ENCODE results near the gene NDOR1.

NDOR1 gene

DNA sequence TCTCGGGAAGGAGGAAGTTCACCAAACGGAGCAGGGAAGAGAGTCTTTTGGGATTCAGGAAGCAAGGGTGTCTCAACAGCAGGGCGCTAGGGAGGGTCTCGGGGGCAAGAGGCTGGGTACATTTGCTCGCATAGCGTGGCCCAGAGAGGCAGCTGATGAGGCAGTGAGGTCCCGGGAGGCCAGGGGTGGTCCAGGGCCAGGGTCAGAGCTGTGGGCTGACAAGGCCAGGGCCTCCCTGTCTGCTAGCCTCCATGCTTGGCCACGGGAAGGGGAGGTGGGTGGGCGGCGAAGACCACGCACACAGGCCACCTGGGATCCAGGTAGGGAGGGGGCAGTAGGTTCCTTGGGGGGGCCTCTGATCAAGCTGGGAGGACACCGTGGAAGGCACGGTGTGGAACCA lies 6.0 kb downstream of the NDOR1 start:
- TF ChIP-seq EZH2phosphoT487 (IDR thresholded peaks at IDR 0.05; ENCODE audit: borderline replicate concordance) (no peak), CTCF (conservative IDR thresholded peaks at IDR 0.05; ENCODE audit: low read length) (no peak)
- Histone ChIP-seq H3K4me3 (ENCODE audit: low read length, poor library complexity, severe bottlenecking) (no peak overlapping the region), H3K79me2 (ENCODE audit: insufficient read depth, low read length) (peaks cover 15% of the 10 kb centered on the region), H3K4me1 (ENCODE audit: insufficient read depth, low read length, poor library complexity, severe bottlenecking) (peaks cover 11% of the 10 kb centered on the region), H3K4me2 (ENCODE audit: low read depth, low read length, poor library complexity, severe bottlenecking) (no peak overlapping the region), H3K27me3 (ENCODE audit: insufficient read depth, low read length, poor library complexity, severe bottlenecking) (no peaks in the 10 kb centered on the region), H3K9me3 (ENCODE audit: insufficient read depth, low read depth, low read length) (no peaks in the 10 kb centered on the region), H3K9ac (ENCODE audit: low read depth, low read length, poor library complexity, severe bottlenecking) (no peak overlapping the region), H3K36me3 (ENCODE audit: insufficient read depth, low read length) (no peaks in the 10 kb centered on the region), H3K9me2 (replicated peaks; ENCODE audit: low read depth, low read length) (no peaks in the 10 kb centered on the region), H3F3A (ENCODE audit: low read depth) (no peaks in the 10 kb centered on the region), H4K20me1 (ENCODE audit: insufficient read depth, low read length, poor library complexity, severe bottlenecking) (peaks cover 5% of the 10 kb centered on the region), H2AFZ (ENCODE audit: low read length) (no peak overlapping the region)

DNA sequence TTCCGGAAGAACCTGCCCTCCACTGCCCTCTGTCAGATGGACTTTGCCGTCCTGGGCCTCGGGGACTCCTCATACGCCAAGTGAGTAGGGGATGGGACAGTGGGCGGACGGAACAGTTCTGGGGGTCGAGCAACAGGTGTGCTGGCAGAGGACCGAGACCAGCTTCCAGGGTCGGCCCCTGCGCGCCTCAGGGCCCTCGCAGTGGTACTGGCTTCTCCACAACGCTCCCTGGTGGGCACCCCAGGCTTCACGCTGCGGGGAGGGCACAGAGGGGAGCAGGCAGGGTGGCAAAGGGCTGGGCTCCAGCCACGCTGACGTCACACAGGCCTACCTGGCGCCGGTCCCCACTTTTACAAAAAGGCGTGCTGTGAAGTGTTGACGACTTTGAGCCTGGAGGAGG lies 7.0 kb downstream of the NDOR1 start:
- H3K9me3 ChIP-seq (ENCODE audit: insufficient read depth, low read depth, low read length): no peaks in the 10 kb centered on the region
- no peaks in the 10 kb centered on the region for H3F3A ChIP-seq (ENCODE audit: low read depth)
- peaks cover 5% of the 10 kb centered on the region; the same call in 1 of the 2 replicates for H3K79me2 ChIP-seq (ENCODE audit: insufficient read depth, low read length)
- H3K27me3 ChIP-seq (ENCODE audit: insufficient read depth, low read length, poor library complexity, severe bottlenecking): no peaks in the 10 kb centered on the region
- H2AFZ ChIP-seq (ENCODE audit: low read length): no peak overlapping the region
- no peak overlapping the region for H3K9ac ChIP-seq (ENCODE audit: low read depth, low read length, poor library complexity, severe bottlenecking)
- no peak overlapping the region for H3K4me3 ChIP-seq (ENCODE audit: low read length, poor library complexity, severe bottlenecking)
- no peak overlapping the region for H3K4me2 ChIP-seq (ENCODE audit: low read depth, low read length, poor library complexity, severe bottlenecking)
- peaks cover 1% of the 10 kb centered on the region for H3K4me1 ChIP-seq (ENCODE audit: insufficient read depth, low read length, poor library complexity, severe bottlenecking)
- no peaks in the 10 kb centered on the region for H4K20me1 ChIP-seq (ENCODE audit: insufficient read depth, low read length, poor library complexity, severe bottlenecking)
- H3K9me2 ChIP-seq (replicated peaks; ENCODE audit: low read depth, low read length): no peaks in the 10 kb centered on the region
- no peak; the same call in 1 of the 2 replicates for TF ChIP-seq CTCF (conservative IDR thresholded peaks at IDR 0.05; ENCODE audit: low read length)
- no peak for TF ChIP-seq EZH2phosphoT487 (IDR thresholded peaks at IDR 0.05; ENCODE audit: borderline replicate concordance)
- no peaks in the 10 kb centered on the region for H3K36me3 ChIP-seq (ENCODE audit: insufficient read depth, low read length)

DNA sequence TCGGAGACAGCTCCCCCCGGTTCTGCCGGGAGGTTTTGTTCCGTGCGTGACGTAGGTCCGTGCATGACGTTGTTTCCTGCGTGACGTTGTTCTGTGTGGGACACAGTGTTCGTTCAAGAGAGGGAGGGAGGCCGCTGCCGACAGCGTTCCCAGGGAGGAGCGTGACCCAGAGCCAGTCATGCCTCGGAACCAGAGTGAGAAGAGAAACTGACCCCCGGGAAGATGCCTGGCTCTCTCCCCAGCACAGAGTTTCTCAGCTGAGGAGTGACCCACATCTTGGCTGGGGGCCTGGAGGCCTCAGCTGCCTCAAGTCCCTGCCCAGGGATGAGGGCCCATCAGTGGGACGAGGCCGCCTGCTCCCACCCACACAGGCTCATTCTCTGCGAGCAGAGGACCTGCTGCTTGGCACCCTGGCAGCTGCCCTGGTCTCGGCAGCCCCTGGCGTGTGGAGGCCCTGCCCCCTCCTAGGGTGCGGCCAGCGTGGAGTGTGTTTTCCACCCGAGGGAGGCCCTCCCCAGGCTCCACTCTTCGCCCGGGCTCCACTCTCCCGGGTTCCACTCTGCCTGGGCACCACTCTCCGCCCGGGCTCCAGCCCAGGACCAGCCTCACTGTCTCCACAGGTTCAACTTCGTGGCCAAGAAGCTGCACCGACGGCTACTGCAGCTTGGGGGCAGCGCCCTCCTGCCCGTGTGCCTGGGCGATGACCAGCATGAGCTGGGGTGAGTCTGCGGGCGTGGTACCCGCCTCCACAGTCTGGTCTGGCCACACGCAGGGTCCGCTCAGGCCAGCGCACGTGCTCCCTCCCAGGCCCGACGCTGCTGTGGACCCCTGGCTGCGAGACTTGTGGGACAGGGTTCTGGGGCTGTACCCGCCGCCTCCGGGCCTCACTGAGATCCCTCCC lies 7.9 kb downstream of the NDOR1 start:
- Histone ChIP-seq H3K4me1 (ENCODE audit: insufficient read depth, low read length, poor library complexity, severe bottlenecking) (no peaks in the 10 kb centered on the region), H2AFZ (ENCODE audit: low read length) (no peak overlapping the region), H3K9me2 (replicated peaks; ENCODE audit: low read depth, low read length) (no peaks in the 10 kb centered on the region), H3K4me3 (ENCODE audit: low read length, poor library complexity, severe bottlenecking) (no peak overlapping the region), H3K4me2 (ENCODE audit: low read depth, low read length, poor library complexity, severe bottlenecking) (no peak overlapping the region), H3K79me2 (ENCODE audit: insufficient read depth, low read length) (no peaks in the 10 kb centered on the region), H3F3A (ENCODE audit: low read depth) (no peaks in the 10 kb centered on the region), H3K27me3 (ENCODE audit: insufficient read depth, low read length, poor library complexity, severe bottlenecking) (no peaks in the 10 kb centered on the region), H3K9me3 (ENCODE audit: insufficient read depth, low read depth, low read length) (no peaks in the 10 kb centered on the region), H3K9ac (ENCODE audit: low read depth, low read length, poor library complexity, severe bottlenecking) (no peak overlapping the region), H4K20me1 (ENCODE audit: insufficient read depth, low read length, poor library complexity, severe bottlenecking) (no peaks in the 10 kb centered on the region), H3K36me3 (ENCODE audit: insufficient read depth, low read length) (no peaks in the 10 kb centered on the region)
- TF ChIP-seq EZH2phosphoT487 (IDR thresholded peaks at IDR 0.05; ENCODE audit: borderline replicate concordance) (no peak), CTCF (conservative IDR thresholded peaks at IDR 0.05; ENCODE audit: low read length) (peak; percentile 25; the same call in 1 of the 2 replicates)

Measured in Loucy (cell line).